ENCODE data around the gene ACAA2.

The ACAA2 gene

GRCh38 chr18:49813319-49814146, at the start of gene ACAA2:
Gene ACAA2, minus strand, starts transcription at chr18:49813533. Its CDS starts 49 bp downstream, at chr18:49813484.
- peak; percentile 39 for DNase-seq

GRCh38 chr18:49862656-49863385, 49.5 kb upstream of the ACAA2 start:
- peak; percentile 90 for DNase-seq

GRCh38 chr18:49861659-49862058, 48.3 kb upstream of the ACAA2 start:
- no peak for DNase-seq

- DNase-seq, result no peak
Measured at GRCh38 chr18:49859725-49860124, 46.4 kb upstream of the ACAA2 start.

- DNase-seq, result no peak
Measured at GRCh38 chr18:49859021-49859359, 45.7 kb upstream of the ACAA2 start.

- DNase-seq, result no peak
Measured at GRCh38 chr18:49858309-49859020, 45.1 kb upstream of the ACAA2 start.

- DNase-seq, result no peak
Measured at GRCh38 chr18:49857708-49858107, 44.4 kb upstream of the ACAA2 start.

GRCh38 chr18:49856496-49856895, 43.2 kb upstream of the ACAA2 start:
- DNase-seq, result peak; percentile 44

- DNase-seq, result no peak
Measured at GRCh38 chr18:49855711-49856415, 42.5 kb upstream of the ACAA2 start.

- DNase-seq, result no peak
Measured at GRCh38 chr18:49854681-49855080, 41.3 kb upstream of the ACAA2 start.

GRCh38 chr18:49853436-49853835, 40.1 kb upstream of the ACAA2 start:
- no peak for DNase-seq

- DNase-seq, result no peak
Measured at GRCh38 chr18:49853011-49853410, 39.7 kb upstream of the ACAA2 start.

- DNase-seq, result no peak
Measured at GRCh38 chr18:49851624-49852023, 38.3 kb upstream of the ACAA2 start.

- DNase-seq, result no peak
Measured at GRCh38 chr18:49850636-49851035, 37.3 kb upstream of the ACAA2 start.

GRCh38 chr18:49849331-49850217, 36.2 kb upstream of the ACAA2 start:
- DNase-seq, result no peak

- no peak for DNase-seq
Measured at GRCh38 chr18:49848115-49848514, 34.8 kb upstream of the ACAA2 start.

GRCh38 chr18:49847524-49847923, 34.2 kb upstream of the ACAA2 start:
- no peak for DNase-seq

- DNase-seq, result no peak
Measured at GRCh38 chr18:49846718-49847470, 33.6 kb upstream of the ACAA2 start.

- no peak for DNase-seq
Measured at GRCh38 chr18:49846361-49846662, 33.0 kb upstream of the ACAA2 start.

GRCh38 chr18:49845629-49846360, 32.5 kb upstream of the ACAA2 start:
- DNase-seq, result no peak

GRCh38 chr18:49844903-49845302, 31.6 kb upstream of the ACAA2 start:
- DNase-seq, result no peak
